ENCODE results near the gene BLNK. TPM values are rescaled to one million over a fixed set of nuclear protein-coding genes. Genes with fewer than 3 reads are reported as not detected.

BLNK gene
- total RNA-seq, 8 experiments from 2014 or later = 0.13 to 12.1 (median 1.00) TPM; not detected in 1

DNA sequence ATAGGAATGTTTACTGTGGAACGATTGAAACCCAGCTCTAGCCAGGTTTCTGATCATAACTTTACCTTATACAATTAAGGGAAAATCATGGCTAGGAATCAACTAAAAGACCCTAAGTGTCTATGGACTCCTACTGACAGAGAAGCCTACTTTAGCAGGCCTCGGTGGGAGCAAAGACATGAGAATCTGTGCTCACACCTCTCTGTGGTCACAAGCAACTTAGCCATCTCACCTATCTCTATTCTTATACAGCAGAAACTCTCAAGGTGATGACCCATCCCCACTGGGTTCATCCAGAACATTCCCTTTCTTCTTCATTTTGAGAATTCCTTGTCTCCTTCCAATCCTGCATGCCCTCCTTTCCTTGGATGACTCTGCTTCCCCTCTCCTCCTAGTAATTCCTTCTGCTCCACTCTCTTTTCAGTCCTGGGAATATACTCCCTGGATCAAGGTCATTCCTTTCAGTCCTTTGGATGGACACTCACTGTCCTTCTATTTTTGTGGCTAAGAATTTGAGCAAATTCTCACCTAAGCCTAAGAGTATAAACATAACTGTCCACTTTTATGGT lies 2.9 kb downstream of the BLNK start:
- Histone ChIP-seq H3K4me3 (no peak overlapping the region), H3K4me1 (replicated peaks in 1 of 2) (no peaks in the 10 kb centered on the region), H3K27ac (no peak overlapping the region)
- in situ Hi-C loops (cut with MboI; ENCODE audit: low pct_unique_long_range_greater_than_20kb in 2 of 9, low sequenced_read_pairs in 9 of 9, unreplicated experiment in 9 of 9) = no loop called here
- 0 to 100% (median 67%) methylated on average over 1 to 2 of the region's 2 CpGs; no CpG with 5 or more reads in 1 of the 10 experiments for WGBS, 10 experiments
- no peak for ATAC-seq (replicated peaks in 6 of 8)

DNA sequence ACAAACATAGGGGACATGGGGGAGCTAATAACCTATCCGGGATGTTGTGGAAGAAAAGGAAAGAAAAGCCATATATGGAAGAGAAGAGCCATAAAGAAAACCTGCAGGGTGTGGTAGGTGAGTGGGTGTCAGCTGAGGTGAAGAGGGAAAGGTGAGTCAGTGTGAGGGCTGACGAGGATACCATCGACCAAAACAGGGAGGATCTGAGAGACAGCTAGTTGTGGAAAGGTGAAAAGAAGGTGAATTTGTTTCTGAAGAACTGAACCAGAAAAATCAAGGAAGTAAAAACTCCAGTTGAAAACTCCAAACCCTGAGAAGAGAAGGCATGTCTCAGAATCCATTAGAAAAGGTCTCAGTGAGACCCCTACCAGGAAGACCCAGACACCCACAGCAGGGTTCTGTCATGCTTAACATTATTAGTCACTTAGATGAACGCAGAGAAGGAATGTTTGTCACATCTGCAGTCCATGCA lies 4.1 kb downstream of the BLNK start:
- in situ Hi-C loops (cut with MboI; ENCODE audit: low pct_unique_long_range_greater_than_20kb in 2 of 9, low sequenced_read_pairs in 9 of 9, unreplicated experiment in 9 of 9) = no loop called here
- 19 to 100% (median 84%) methylated on average over 1 to 4 of the region's 4 CpGs for WGBS, 10 experiments
- no peak for ATAC-seq (replicated peaks in 6 of 8)
- Histone ChIP-seq H3K27ac (no peak overlapping the region), H3K4me1 (replicated peaks in 1 of 2) (no peaks in the 10 kb centered on the region), H3K4me3 (no peak overlapping the region)

DNA sequence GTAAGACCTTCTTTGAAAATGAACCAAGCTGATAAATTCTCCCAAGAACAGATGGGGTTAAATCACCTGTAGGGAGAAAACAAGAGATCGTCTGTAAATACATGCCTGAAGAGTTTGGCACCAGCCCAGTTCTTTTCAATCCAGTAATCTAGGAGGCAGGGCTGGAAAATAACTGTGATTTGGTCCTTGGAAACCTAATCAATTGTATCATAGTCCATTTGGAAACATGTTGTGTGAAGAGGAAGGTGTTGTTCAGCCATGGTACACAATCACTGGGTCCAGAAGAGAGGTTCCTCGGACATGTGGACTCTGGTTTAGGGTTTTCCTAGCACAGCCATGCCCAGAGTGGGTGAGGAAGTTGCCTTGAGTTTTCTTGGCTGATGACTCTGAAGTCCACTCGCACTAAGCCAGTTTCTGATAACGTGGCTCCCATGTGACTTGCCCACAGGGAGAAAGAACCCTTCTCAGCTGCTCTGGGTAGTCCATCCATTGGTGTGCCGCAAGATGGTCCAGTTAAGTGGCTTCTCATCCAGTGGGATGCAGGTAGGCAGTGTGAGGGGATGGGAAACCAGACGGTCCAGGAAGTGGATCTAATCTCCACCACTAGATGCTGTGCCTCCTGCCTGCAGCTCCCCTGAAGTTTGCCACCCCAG lies 5.1 kb downstream of the BLNK start:
- Histone ChIP-seq H3K4me1 (replicated peaks in 1 of 2) (no peaks in the 10 kb centered on the region), H3K27ac (no peak overlapping the region), H3K4me3 (no peak overlapping the region)
- WGBS, 10 experiments = 0 to 80% (median 65%) methylated on average over 1 to 6 of the region's 6 CpGs; no CpG with 5 or more reads in 3 of the 10 experiments
- ATAC-seq (replicated peaks in 6 of 8) = no peak
- in situ Hi-C loops (cut with MboI; ENCODE audit: low pct_unique_long_range_greater_than_20kb in 2 of 9, low sequenced_read_pairs in 9 of 9, unreplicated experiment in 9 of 9) = no loop called here

DNA sequence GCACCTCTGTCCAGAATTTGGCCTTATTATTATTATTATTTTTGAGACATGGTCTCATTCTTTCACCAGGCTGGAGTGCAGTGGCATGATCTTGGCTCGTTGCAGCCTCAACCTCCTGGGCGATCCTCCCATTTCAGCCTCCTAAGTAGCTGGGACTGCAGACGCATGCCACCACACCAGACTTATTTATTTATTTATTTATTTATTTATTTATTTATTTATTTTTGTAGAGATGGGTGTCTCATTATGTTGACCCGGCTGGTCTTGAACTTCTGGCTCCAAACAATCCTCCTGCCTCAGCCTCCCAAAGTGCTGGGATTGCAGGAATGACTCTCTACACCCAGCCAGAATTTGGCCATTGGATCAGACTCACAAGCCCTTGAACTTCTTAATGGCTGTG lies 6.4 kb downstream of the BLNK start:
- Histone ChIP-seq H3K27ac (no peak overlapping the region), H3K4me3 (no peak overlapping the region), H3K4me1 (replicated peaks in 1 of 2) (no peaks in the 10 kb centered on the region)
- ATAC-seq (replicated peaks in 6 of 8) = no peak
- in situ Hi-C loops (cut with MboI; ENCODE audit: low pct_unique_long_range_greater_than_20kb in 2 of 9, low sequenced_read_pairs in 9 of 9, unreplicated experiment in 9 of 9) = no loop called here
- 29 to 100% (median 85%) methylated on average over 1 to 4 of the region's 4 CpGs; no CpG with 5 or more reads in 4 of the 10 experiments for WGBS, 10 experiments

DNA sequence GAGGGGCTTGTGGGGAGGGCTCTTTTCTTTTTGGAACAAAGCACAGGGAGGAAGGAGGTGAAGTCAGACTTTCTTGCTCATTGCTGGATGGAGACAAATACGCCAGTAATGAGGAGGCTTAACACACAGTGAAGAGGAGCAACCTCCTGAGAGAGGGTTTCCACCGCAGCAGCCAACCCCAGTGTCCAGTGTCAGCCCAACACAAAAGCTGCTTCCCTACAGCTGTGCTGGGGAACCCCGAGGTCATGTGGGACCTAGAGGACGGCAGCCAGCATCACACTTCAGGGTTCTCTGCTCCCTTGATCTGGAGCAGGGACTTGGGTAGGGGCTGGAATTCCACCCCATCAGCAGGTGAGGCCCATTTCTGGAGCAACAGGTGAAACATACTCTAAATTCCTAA lies 7.7 kb downstream of the BLNK start:
- 42 to 100% (median 80%) methylated on average over 1 to 3 of the region's 4 CpGs; no CpG with 5 or more reads in 3 of the 10 experiments for WGBS, 10 experiments
- in situ Hi-C loops (cut with MboI; ENCODE audit: low pct_unique_long_range_greater_than_20kb in 2 of 9, low sequenced_read_pairs in 9 of 9, unreplicated experiment in 9 of 9) = no loop called here
- Histone ChIP-seq H3K27ac (no peak overlapping the region), H3K4me1 (replicated peaks in 1 of 2) (no peaks in the 10 kb centered on the region), H3K4me3 (no peak overlapping the region)
- no peak for ATAC-seq (replicated peaks in 6 of 8)

DNA sequence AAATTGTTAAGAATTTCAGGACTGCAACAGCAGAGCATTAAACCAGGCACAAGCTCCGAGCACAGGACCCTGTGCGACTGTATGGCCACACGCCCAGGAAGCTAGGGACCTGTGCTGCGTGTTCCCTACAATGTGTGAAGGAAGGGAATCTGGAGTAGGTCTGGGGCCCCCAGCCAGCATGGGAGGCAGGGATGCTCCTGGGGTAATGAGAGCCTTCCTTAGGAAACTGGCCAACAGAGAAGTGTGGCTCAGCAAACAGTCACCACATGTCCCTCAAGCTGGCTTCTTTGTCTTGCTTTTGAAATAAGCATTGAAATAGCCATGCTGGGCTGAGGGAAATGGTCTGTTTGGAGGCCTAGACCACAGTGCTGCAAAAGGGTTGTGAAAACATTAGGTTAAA lies 8.2 kb downstream of the BLNK start:
- ATAC-seq (replicated peaks in 6 of 8) = no peak
- no peaks in the 10 kb centered on the region for H3K4me1 ChIP-seq (replicated peaks in 1 of 2)
- no peak overlapping the region for H3K27ac ChIP-seq
- 96 to 100% (median 100%) methylated on average over 3 to 4 of the region's 4 CpGs; no CpG with 5 or more reads in 7 of the 10 experiments for WGBS, 10 experiments
- in situ Hi-C loops (cut with MboI; ENCODE audit: low pct_unique_long_range_greater_than_20kb in 2 of 9, low sequenced_read_pairs in 9 of 9, unreplicated experiment in 9 of 9) = no loop called here
- no peak overlapping the region for H3K4me3 ChIP-seq

DNA sequence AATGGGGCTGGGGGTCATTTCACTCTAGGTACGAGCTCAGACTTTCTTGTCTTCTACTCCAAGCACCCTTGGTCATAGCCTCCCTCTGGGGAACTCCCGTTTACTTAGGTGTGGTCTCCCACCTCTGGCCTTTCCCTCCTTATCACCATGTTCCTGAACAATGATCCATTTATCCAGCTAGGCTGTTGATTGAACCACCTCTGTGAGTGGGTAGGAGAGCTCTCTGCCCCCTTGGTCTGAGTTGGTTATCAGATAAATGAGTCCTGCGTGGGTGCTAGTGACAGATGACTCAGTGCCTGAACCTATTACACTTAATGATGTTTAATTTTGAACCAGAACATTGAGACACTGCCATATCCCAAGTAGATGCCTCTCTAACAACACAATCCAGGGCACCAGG lies 9.4 kb downstream of the BLNK start:
- Histone ChIP-seq H3K27ac (no peak overlapping the region), H3K4me3 (no peak overlapping the region), H3K4me1 (replicated peaks in 1 of 2) (no peaks in the 10 kb centered on the region)
- in situ Hi-C loops (cut with MboI; ENCODE audit: low pct_unique_long_range_greater_than_20kb in 2 of 9, low sequenced_read_pairs in 9 of 9, unreplicated experiment in 9 of 9) = no loop called here
- ATAC-seq (replicated peaks in 6 of 8) = no peak
- WGBS, 10 experiments = 50 to 93% (median 77%) methylated on average over 1 to 3 of the region's 3 CpGs; no CpG with 5 or more reads in 3 of the 10 experiments

DNA sequence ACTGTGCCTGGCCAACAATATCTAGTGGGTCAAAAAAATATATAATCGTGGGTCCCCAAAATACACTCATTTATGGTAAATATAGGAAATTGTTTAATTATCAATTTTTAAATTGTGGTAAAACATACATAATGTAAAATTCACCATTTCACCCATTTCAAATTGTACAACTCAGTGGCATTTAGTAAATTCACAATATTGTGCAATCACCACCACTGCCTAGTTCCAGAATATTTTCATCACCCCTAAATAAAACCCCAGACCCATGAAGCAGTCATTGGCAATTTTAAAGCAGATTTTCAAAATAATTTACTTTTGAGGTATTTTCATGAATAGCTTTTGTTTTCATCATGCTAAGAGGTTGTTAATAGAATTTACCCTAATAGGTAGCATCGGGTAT lies 10.2 kb downstream of the BLNK start:
- no peaks in the 10 kb centered on the region for H3K4me1 ChIP-seq (replicated peaks in 1 of 2)
- H3K27ac ChIP-seq = no peak overlapping the region
- 0 to 100% (median 75%) methylated on average over 1 to 2 of the region's 2 CpGs; no CpG with 5 or more reads in 1 of the 10 experiments for WGBS, 10 experiments
- in situ Hi-C loops (cut with MboI; ENCODE audit: low pct_unique_long_range_greater_than_20kb in 2 of 9, low sequenced_read_pairs in 9 of 9, unreplicated experiment in 9 of 9) = no loop called here
- no peak overlapping the region for H3K4me3 ChIP-seq
- ATAC-seq (replicated peaks in 6 of 8) = no peak

DNA sequence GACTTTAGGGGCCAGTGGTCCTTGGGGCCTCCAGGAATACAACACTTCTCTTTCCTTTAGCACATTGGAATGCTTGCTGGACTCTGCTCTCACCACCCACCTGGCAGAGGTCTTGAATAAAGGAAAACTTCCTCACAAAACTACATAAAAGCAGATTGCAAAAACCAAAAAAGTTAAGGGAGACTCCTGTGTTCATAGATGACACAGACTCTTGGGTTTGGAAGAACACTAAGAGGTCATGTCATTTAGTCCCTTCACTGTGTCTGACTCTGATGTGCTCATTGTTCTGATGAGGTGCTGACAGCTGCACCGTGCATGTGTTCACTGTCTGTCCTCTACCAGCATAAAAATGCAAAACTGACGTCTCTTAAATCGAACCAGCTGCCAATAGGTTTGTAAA lies 11.4 kb downstream of the BLNK start:
- 0 to 80% (median 13%) methylated on average over 1 to 3 of the region's 3 CpGs; no CpG with 5 or more reads in 3 of the 10 experiments for WGBS, 10 experiments
- no peak overlapping the region for H3K27ac ChIP-seq
- no peaks in the 10 kb centered on the region for H3K4me1 ChIP-seq (replicated peaks in 1 of 2)
- peak in 3 of 8 experiments; percentile 43 to 89 (median 69) for ATAC-seq (replicated peaks in 6 of 8)
- in situ Hi-C loops (cut with MboI; ENCODE audit: low pct_unique_long_range_greater_than_20kb in 2 of 9, low sequenced_read_pairs in 9 of 9, unreplicated experiment in 9 of 9) = no loop called here
- H3K4me3 ChIP-seq = no peak overlapping the region

DNA sequence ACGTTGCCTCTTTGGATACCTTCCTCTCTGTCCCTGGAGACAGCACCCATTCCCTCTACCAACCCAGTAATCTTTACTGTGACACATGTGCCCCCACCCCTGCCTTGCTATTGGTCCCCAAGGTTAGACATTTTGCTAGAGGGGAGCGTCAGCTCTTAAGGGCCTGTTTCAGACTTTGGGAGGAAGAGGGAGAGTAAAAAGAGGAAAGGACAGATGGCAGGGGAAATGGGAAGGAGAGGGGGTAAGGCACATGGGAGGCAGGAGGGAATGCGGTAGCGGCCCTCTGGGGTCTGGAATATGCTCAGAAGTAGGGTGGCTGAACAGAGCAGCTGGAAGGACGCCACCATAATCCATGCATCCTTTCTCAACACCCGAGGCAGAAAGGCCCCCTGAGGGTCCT lies 12.2 kb downstream of the BLNK start:
- Histone ChIP-seq H3K4me1 (replicated peaks in 1 of 2) (no peaks in the 10 kb centered on the region), H3K27ac (no peak overlapping the region), H3K4me3 (no peak overlapping the region)
- in situ Hi-C loops (cut with MboI; ENCODE audit: low pct_unique_long_range_greater_than_20kb in 2 of 9, low sequenced_read_pairs in 9 of 9, unreplicated experiment in 9 of 9) = no loop called here
- ATAC-seq (replicated peaks in 6 of 8) = no peak
- 30 to 94% (median 76%) methylated on average over 1 to 5 of the region's 6 CpGs; no CpG with 5 or more reads in 2 of the 10 experiments for WGBS, 10 experiments

DNA sequence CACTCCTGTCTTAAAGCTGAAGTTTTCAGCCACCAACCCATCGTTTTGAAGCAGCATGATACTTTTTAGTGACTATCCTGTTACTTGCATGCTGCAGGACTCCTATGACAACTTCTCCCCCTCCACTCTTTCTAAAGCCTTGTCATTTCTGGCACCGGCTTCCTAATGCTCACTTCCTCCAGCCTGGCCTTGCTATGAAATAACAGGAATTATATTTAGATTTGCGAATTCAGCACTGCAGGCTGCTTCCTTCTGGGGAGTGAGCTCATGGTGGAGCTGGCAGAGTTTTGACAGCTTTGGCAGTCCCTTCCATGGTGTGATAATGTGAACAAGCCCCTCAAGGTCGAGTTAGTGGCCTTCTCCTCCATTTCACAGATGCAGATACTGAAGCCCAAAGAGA lies 13.4 kb downstream of the BLNK start:
- no peak for ATAC-seq (replicated peaks in 6 of 8)
- 13 to 100% (median 50%) methylated on average over 1 to 3 of the region's 4 CpGs; no CpG with 5 or more reads in 1 of the 10 experiments for WGBS, 10 experiments
- Histone ChIP-seq H3K4me1 (replicated peaks in 1 of 2) (no peaks in the 10 kb centered on the region), H3K4me3 (no peak overlapping the region), H3K27ac (no peak overlapping the region)
- in situ Hi-C loops (cut with MboI; ENCODE audit: low pct_unique_long_range_greater_than_20kb in 2 of 9, low sequenced_read_pairs in 9 of 9, unreplicated experiment in 9 of 9) = no loop called here

DNA sequence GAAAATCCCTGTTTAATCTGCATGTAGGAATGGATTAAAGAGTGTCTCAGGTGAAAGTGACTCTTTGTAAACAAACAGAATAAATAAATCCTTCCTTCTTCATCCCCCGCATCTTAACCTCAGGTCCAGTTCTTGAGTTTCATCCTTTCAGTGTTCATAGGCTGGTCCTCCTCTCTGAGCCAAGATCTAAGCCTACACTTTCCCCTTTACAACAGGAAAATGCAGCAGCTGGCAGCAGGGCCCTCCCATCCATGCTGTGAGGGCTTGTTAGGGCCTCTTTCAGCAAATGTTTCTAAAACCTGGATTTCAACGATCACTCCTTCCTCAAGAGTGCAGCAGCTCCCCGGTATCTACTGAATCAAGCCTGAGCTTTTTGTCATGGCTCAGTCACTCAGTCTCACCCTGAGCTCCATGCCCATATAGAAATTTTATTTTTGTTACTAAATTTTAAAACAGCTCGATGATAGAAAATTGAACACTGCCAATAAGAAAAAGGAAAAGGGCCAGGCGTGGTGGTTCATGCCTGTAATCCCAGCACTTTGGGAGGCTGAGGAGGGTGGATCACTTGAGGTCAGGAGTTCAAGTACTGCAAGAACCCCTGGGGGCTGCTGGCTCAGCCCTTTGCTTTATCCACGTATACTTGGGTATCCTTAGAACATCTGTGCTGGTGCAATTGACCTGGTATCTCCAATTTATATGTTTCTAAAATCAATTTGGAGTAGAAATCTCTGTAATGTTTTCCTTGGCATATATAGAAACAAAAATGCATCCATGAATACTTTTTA lies 15.6 kb downstream of the BLNK start:
- ATAC-seq (replicated peaks in 6 of 8) = peak in 3 of 8 experiments; percentile 49 to 69 (median 68)
- Histone ChIP-seq H3K27ac (no peak overlapping the region), H3K4me1 (replicated peaks in 1 of 2) (no peaks in the 10 kb centered on the region), H3K4me3 (no peak overlapping the region)
- in situ Hi-C loops (cut with MboI; ENCODE audit: low pct_unique_long_range_greater_than_20kb in 2 of 9, low sequenced_read_pairs in 9 of 9, unreplicated experiment in 9 of 9) = no loop called here
- WGBS, 10 experiments = 10 to 75% (median 50%) methylated on average over 2 to 6 of the region's 6 CpGs; no CpG with 5 or more reads in 1 of the 10 experiments

DNA sequence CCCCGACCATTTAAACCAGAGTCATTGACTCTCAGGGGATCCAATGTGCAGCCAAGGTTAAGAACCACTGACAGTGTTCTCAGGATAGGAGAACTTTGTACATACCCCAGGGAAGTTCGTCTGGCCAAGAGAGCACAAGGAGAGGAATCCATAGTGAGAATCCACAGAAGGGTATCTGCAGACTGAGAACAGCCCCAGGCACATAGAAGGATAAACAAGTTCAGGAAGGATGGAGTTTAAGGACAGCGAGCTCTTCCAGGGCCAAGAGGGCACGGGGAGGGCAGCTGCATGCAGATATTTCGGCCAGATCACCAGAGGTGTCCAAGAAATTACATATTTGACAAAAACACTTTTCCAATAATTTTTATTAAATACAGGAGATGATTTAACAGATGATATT lies 16.4 kb downstream of the BLNK start:
- 10 to 100% (median 72%) methylated on average over 1 to 5 of the region's 5 CpGs; no CpG with 5 or more reads in 1 of the 10 experiments for WGBS, 10 experiments
- in situ Hi-C loops (cut with MboI; ENCODE audit: low pct_unique_long_range_greater_than_20kb in 2 of 9, low sequenced_read_pairs in 9 of 9, unreplicated experiment in 9 of 9) = no loop called here
- peak in 1 of 8 experiments; percentile 49 for ATAC-seq (replicated peaks in 6 of 8)
- no peak overlapping the region for H3K4me3 ChIP-seq
- H3K27ac ChIP-seq = no peak overlapping the region
- H3K4me1 ChIP-seq (replicated peaks in 1 of 2) = no peaks in the 10 kb centered on the region

All from motor neuron (in vitro differentiated cells).